ENCODE measurements around the gene PDE6B. TPM values are rescaled to one million over a fixed set of nuclear protein-coding genes. Genes with fewer than 3 reads are reported as not detected.
"Not testable (repeated sequence)": the region's sequence is repeated elsewhere in the genome, so short reads cannot be mapped to it uniquely, and the experiment has no call there.

Gene PDE6B
- total RNA-seq (2014; rRNA removed; shearing (Covaris generic)), result 0.03 and 0.18 TPM in 2 replicates
- 0.44 and 0.51 TPM in 2 replicates for polyA plus RNA-seq (2015; cell fraction: cytosol; rRNA removed)
- polyA plus RNA-seq (2015; cell fraction: nucleus; rRNA removed), result not detected in 2 replicates

DNA sequence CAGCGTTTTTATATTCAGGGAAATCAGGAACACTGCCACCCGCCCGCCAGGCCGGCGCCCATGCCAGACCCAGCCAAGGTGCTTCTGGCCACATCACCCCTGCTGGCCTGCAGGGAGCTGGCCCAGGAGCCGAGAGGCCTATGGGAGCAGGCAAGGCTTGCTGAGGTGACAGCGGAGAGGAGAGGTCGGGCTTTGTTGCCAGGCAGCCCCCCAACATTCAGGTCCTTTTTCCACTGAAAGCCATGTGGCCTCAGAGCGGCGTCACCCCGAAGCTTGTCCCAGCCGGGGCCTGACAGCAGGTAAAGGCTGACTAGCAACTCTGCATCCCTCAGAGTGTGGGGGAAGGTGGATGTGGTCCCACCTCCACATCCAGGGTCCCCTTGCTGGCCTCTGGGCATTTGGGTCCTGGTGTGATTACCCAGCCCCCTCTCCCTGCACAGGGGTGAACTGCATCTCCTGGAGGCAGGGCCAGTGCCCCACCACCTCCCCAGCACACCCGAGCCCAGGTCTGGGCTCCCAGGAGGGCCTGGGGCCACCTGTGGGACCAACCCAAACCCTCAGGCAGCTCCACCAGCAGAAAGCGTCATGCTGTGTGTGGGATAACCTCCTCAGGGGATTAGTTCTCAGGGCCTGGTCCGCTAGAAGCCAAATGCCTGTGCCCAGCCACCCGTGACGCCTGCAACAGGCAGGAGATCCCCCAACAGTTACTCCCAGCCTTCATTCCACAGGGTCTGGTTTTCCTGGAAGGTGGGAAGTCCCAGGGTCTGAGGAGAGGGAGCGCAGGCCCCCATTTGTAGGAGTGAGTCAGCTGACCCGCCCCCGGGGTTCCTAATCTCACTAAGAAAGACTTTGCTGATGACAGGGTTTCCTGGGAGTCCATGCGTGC is at the start of gene PDE6B:
TSS of gene PDE6B (plus strand) at position 869 of the 886 bp plus-strand sequence. CDS start 54 bp downstream, outside the sequence.
- DNase-seq (ENCODE audit: low read depth), result no peak

DNA sequence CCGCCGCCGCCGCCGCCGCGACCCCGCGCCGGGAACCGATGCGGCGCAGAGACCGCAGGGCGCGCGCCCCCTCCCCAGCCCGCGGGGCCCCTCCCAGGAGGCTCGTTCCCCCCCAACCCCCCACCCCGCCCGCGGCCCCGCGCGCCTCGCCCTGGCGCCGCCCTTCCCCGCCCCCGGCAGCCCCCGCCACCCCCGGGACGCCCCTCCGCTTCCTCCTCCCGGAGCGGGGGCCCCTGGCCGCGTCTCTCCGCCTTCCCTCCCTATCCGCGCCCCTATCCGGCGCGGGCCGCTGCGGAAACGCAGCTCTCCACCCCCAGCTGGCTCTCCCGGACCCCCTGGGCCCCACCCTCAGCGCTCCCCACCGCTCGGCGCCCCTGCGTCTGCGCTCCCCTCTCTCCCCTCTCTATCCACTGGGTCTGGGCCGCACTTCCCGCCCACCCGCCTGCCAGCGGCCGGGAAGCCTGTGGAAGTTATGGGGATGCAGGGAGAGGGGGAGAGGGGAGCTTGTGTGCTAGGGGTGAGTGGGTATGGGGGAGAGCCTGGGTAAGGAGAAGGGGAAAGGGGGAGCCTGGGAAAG is 49.0 kb upstream of the PDE6B start, which contains the start of gene TMEM271:
TSS of gene TMEM271 (minus strand) at position 51 of the 577 bp plus-strand sequence. CDS start 233 bp downstream, outside the sequence.
- no peak for DNase-seq (ENCODE audit: low read depth)

DNA sequence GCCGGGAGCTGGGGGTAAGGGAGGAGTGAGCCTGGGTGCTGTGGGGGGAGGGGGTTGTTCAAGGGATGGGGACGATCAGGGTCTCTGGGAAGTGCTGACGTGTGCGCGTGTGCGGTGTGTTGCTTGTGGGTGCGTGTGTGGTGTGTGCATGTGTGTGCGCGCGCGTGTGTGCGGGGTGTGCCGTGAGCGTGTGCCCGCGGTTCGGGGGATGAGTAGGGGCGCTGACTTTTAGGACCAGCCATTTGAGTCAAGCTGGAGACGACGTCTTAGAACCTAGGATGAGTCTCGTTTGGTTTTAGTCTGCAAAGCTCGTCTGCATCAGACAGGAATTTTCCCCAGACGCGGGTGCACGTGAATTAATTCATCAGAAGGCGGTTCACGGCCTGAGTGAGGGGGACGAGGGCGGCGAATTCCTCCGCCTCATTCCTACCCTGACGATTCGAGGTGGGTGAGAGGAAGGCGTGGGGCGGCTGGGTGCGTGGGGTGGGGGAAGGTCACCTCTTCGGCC is 48.3 kb upstream of the PDE6B start:
- DNase-seq (ENCODE audit: low read depth), result no peak

DNA sequence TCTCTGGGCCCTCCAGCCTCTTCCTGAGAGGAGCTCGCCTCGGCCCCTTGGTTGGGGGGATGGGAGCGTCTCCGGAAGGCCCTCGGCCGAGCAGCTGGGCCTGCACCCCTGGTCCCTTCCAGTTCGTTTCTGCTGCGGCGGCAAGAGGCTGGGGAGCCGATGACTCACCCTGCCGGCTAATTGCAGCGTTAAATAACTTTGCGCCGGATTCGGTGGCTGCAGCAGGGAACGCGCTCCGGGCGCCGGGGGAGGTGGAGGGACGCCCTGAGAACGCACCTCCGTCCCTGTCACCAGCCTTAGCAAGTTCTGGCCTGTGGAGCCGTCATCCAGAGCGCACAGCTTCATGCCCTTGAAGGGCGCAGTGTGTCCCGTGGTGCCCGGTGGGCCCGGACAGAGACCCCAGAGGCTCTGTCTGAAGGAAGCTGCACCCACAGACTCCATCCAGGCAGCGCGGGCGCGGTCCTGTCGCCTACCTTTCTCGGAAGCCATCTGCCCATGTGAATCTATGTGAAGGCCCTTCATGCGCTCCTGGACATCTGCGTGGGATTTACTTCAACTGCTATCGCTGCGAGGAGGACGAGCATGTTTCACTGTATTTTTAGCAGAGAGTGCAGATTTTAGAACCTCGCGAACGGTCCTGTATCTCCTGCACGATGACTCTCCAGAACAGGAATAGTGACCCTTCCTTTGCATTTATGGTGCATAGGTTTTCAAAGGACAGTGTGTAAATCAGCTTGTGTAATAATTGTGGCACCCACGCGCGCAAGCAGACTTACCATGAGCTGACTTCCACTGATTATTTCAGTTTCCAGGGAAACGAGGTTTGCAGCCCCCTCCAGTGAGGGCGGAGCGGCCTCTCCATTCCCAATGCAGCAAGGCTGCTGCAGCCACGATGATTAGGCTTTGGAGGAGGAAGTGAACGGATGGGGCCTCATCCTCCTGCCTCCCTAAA is 47.6 kb upstream of the PDE6B start:
- no peak for DNase-seq (ENCODE audit: low read depth)

DNA sequence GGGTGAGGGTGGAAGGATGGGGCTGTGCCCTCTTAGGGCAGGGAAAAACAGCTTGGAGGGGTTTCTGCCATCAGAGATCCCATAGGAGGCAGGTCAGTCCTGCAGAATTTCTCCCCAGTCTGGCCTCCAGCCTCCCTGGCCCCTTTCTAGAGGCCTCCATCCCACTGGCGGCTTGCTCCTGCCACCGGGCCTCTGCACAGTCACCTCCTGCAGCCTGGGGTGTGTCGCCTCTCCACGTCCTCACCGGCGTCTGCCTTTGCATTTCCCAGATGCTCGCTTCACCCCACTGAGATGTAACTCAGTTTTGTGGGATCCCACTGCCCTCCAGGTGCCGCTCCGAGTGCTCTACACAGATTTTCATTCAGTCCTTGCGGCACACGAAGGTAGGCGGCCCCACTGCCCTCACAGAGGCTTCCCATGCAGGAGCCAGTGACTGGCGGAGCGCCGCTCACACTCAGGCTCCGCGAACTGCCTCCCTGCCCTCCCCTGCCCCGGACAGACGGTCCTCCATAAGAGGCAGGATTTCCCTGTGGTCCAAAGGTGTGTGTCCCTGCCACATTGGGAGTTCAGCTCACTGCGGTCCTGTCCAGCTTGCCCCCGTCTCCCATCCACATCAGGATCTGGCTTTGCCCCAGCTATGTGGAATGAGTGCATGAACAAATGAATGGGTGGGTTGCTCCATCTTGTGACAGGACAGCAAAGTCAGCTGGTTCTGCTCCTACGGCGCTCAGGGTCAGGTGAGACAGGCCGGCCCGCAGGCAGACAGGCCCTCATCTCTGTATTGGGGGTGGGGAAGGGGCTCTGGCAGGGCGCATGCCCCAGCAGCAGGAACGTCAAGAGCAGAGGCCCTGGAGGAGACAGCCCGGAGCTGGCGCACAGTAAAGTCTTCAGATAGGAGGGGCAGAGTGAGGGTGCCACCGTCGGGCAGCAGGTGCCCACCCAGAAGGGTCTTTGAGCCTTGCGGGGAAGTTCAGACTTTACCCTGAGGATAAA is 46.6 kb upstream of the PDE6B start:
- DNase-seq (ENCODE audit: low read depth), result no peak

DNA sequence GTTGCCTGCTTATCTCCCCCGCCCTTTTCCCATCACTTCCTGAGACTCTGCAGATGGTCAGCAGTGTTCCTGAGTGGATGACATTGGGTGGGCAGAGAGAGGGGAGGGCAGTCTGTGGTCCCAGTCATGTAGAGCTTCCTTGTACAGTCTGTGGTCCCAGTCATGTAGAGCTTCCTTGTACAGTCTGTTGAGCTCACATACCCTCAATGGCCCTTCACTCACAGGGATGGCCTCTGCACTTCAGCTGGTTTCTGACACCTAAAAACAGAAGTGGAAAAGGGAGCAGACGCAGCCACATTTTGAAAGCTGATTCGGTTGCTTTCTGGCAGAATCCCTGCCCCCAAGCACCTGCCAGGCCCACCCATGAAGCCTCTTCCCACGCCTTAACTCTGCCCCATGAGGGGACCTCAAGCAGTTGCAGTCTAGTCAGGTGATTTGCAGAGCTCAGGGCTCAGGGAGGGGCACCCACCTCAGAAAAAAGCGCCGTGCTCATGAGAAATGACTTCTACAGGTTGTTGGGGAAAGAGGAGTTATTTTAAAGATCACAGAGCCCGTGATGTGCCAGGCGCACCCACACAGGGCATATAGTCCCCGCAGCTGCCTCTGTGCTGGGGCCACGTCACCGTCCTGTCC is 45.7 kb upstream of the PDE6B start:
- DNase-seq (ENCODE audit: low read depth), result no peak

DNA sequence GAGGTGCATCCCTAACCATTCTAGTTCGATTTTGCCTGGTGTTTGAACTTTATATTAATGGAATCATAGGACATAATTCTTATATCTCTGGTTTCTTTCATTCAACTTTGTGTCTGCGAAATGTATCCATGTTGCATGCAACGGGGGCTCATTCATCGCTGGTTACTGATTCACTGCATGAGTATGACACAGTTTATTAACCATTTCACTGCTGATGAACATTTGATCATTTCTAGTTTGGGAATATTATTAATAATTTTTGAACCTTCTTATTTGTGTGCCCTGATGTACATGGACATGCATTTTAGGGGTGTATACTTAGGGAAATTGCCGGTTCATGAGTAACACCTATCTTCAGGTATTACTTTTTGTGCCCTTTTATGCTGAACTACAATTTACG is 44.2 kb upstream of the PDE6B start:
- DNase-seq (ENCODE audit: low read depth), result no peak

DNA sequence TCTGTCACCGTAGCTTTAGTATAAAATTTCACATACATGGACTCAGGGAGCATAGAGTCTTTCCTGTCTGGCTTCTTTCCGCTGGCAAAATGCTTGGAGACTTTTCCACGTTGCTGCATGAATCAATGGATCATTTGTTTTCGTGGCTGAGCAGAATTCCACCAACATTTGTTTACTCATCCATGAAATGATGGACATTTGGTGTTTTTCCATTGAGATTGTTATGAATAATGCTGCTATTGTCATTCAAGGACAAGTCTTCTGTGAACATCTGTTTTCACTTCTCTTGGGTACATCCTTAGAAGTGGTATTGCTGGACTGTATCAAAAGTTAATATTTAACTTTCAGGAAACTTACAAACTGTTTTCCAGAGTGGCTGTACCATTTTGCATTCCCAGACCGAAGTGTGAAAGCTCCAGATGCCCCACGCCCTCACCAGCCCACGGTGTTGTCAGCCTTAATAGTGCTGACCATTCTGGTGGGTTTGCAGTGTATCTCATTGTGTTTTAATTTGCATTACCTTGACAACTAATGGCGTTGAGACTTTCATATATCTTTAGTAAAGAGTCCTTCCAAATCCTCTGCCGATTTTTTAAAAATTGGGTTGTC is 43.5 kb upstream of the PDE6B start:
- no peak for DNase-seq (ENCODE audit: low read depth)

DNA sequence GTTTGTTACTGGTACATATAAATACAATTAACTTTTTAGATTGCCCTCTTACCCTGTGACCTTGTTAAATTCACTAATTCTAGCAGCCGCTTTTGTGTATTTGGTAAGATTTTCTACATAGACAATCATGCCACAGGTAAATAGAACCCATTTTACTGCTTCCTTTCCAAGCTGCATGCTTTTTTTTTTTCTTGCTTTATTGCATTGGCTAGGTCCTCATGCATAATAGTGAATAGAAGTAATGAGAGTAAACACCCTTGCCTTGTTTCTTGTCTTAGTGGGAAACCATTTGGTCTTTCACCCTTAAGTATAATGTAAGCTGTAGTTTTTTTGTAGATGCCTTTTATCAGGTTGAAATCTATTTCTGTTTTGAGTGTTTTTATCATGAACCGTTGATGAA is 41.6 kb upstream of the PDE6B start:
- no peak for DNase-seq (ENCODE audit: low read depth)

DNA sequence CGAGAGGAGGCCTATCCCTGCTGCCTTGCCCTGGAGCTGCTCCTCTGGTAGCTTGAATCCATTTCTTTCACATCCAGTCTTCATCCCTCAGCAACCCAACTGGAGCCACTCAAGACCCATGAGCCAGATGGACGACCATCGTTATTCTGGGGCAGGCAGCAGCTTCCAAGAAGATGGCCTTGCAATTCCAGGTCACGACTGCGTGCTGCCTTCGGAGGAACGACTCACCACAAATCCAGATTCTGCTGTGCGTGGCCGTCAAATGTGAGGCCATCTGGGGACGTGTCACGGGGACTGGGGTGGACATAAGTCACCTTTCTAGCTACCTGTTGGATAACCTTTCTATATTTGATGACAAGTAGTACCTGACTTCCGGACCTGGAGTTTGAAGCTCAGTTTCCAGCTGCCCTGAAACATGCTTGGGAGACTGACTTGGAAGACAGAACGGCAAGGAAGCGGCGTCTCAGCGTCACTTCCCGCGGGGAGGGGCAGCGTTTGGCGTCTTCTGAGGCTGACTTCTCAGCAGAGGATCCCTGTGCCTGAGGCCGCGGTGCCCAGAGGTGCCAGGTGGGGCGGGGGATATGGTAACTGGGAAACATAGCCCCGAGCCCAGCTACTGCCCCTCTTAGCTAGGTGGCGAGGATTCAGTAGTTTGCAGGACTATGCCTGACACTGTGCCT is 37.6 kb upstream of the PDE6B start:
- DNase-seq (ENCODE audit: low read depth), result no peak

DNA sequence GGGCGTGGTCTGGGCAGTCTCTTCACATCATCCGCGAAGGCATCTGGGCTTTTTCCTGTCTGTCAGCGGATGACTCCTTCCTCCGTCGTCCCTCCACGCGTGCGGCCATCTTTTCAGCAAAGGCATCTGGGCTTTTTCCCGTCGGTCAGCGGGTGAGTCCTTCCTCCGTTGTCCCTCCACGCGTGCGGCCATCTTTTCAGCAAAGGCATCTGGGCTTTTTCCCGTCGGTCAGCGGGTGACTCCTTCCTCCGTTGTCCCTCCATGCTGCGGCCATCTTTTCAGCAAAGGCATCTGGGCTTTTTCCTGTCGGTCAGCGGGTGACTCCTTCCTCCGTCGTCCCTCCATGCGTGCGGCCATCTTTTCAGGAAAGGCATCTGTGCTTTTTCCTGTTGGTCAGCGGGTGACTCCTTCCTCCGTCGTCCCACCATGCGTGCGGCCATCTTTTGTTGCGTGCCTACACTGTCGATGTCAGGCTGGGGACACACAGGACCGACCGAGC is 37.0 kb upstream of the PDE6B start:
- DNase-seq (ENCODE audit: low read depth), result no peak

DNA sequence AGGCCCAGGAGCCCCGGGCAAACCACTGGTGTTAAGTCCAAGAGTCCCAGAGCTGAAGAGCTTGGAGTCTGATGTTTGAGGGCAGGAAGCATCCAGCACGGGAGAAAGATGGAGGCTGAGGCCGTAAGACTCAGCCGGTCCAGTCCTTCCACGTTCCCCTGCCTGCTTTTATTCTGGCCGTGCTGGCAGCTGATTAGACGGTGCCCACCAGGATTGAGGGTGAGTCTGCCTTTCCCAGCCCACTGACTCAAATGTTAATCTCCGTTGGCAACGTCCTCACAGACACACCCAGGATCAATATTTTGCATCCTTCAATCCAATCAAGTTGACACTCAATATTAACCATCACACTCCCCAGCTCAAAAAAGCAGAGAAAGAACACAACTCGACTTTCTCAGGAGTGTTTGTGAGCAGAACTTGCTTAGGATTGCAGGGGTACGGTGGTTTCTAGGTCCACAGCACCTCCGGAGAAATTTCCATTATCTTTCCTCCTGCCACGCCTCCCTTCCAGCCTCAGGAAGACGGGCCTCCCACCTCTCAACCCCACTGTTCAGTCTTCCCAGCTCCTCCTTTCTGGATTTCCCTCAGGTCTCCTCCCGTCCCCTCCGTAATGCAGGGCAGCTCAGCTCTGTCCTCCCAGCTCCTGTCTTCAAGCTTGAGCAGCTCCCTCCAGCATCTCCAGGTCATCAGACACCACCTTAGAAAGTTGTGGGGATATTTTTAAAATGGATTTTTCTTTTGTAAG is 36.0 kb upstream of the PDE6B start:
- DNase-seq (ENCODE audit: low read depth), result no peak

DNA sequence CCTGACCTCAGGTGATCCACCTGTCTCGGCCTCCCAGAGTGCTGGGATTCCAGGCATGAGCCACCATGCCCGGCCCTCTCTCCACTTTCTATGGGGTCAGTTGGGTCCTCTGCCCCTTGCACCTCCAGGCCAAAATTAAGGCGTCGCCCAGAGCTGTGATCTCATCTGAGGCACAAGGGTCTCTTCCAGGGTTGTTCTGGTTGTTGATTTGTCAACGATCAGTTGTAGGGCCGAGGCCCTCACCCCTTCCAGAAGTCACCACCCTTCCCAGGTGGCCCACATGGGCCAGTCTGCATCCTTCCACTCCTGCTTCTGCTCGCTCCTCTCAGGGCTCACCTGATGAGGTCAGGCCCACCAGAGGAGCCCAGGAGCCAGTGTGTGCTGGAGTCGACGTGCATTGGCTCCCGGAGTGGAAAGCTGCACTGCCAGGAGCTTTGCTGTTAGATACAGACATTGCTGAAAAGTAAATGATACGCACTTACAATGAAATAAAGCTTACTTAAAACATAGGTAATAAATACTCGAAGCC is 35.0 kb upstream of the PDE6B start:
- no peak for DNase-seq (ENCODE audit: low read depth)

DNA sequence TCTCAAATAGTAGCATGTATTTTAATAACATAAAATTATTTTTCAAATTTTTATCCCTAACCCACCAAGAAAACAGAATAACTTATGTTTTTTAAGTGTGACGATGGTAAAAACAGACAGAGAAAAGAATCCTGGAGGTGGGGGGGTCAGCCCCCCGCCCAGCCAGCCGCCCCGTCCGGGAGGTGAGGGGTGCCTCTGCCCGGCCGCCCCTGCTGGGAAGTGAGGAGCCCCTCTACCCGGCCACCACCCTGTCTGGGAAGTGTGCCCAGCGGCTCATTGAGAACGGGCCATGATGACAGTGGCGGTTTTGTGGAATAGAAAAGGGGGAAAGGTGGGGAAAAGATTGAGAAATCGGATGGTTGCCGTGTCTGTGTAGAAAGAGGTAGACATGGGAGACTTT is 33.2 kb upstream of the PDE6B start:
- not testable (repeated sequence) for DNase-seq (ENCODE audit: low read depth)

DNA sequence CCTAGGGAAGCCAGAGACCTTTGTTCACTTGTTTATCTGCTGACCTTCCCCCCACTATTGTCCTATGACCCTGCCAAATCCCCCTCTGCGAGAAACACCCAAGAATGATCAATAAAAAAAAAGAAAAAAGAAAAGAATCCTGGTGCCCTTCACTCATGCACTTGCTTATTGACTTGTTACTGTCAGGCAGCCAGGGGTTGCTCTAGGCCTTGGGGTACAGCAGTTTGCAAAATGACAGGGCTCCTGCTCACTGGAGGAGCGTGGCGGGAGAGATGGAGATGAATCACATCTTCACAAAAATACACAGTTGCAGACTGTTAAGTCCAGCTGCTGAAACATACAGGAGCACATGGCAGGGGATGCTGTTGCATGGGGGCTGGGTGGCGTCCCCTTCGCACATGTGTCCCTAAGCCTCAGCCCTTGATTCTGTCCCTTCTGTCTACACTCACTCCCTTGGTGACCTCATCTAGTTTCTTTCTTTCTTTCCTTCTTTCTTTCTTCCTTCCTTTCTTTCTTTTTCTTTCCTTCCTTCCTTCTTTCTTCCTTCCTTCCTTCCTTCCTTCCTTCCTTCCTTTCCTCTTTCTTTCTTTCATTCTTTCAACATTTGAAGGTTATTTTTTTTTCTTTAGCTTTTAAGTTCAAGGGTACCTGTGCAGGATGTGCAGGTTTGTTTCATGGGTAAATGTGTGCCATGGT is 32.4 kb upstream of the PDE6B start:
- no peak for DNase-seq (ENCODE audit: low read depth)

DNA sequence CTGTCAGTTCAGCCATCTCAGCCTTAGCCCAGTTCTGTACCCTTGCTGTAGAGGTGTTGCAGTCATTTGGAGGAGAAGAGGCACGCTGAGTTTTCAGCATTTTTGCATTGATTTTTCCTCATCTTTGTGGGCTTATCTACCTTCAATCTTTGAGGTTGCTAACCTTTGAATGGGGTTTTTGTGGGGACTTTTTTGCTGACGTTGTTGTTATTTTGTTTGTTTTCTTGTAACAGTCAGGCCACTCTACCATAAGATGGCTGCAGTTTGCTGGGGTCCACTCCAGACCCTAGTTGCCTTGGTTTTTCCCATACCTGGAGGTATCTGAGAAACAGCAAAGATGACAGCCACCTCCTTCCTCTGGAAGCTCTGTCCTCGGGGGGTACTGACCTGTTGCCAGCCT is 26.4 kb upstream of the PDE6B start:
- DNase-seq (ENCODE audit: low read depth), result no peak

DNA sequence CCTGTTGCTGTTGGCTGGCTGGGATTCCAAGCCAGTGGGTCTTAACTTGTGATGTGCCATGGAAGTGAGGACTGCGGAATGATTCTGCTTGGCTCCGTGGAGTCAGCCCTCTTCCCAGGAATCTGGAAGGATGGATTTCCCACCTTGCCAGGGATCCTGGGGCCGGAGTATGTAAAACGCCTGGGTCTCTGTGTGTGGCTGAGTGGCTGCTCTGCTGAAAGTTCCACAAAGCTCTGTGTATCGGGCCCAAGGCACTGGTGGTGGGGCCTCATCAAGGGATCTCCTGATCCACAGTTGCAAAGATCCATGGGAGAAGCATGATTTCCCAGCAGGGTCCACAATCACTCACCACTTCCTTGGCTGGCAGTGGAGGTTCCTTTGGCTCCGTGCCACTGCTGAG is 25.2 kb upstream of the PDE6B start:
- DNase-seq (ENCODE audit: low read depth), result no peak

Data from HT1080 (cell line).